WTC11 (cell line): ENCODE measurements around the gene EPC1. TPM values are rescaled to one million over a fixed set of nuclear protein-coding genes. Genes with fewer than 3 reads are reported as not detected.

Experiments used
- ATAC-seq: fragments of 200-7000 bp; cut with Tn5 transposase; 2 replicates; pipeline ENCODE4 v1.10.0; 2021; ENCODE audit warnings: mild to moderate bottlenecking, moderate library complexity
- CTCF ChIA-PET: fragments of 300-600 bp; sonication (Branson Sonifier 250); formaldehyde crosslinking; loops from one replicate; lab custom pipeline; 2021; ENCODE audit warnings: antibody characterized with exemption; lab: Charles Lee
- POLR2A ChIA-PET: fragments of 350-600 bp; sonication (Branson Sonifier 250); formaldehyde crosslinking; loops from one replicate; lab custom pipeline; 2021; ENCODE audit warnings: antibody characterized with exemption; lab: Charles Lee
- DNase-seq: peaks from one replicate; pipeline ENCODE4 v3.0.0; 2021; ENCODE audit warnings: low spot score
- H3K27ac Mint-ChIP-seq: 2 replicates; pipeline ENCODE4 v1.8.0; 2021; ENCODE audit warnings: mixed read lengths
- H3K27me3 Mint-ChIP-seq: 2 replicates; pipeline ENCODE4 v1.8.0; 2021; ENCODE audit warnings: low read depth, mild to moderate bottlenecking, moderate library complexity, mixed read lengths
- H3K36me3 Mint-ChIP-seq: 2 replicates; pipeline ENCODE4 v1.8.0; 2021; ENCODE audit warnings: mixed read lengths
- H3K4me1 Mint-ChIP-seq: 2 replicates; pipeline ENCODE4 v1.8.0; 2022; ENCODE audit warnings: mixed read lengths
- H3K4me3 Mint-ChIP-seq: 2 replicates; pipeline ENCODE4 v1.8.0; 2021; ENCODE audit warnings: mild to moderate bottlenecking, moderate library complexity, mixed read lengths
- H3K9me3 Mint-ChIP-seq: 2 replicates; pipeline ENCODE4 v1.8.0; 2021; ENCODE audit warnings: mixed read lengths
- CREM ChIP-seq: sonication (generic); formaldehyde crosslinking; IDR thresholded peaks from 2 replicates; pipeline ENCODE4 v1.8.1; 2022; ENCODE audit warnings: mild to moderate bottlenecking, missing genetic modification reagents, moderate library complexity
- EMX1 ChIP-seq: fragments of 250-450 bp; sonication (Bioruptor Pico); IDR thresholded peaks from 2 replicates; pipeline ENCODE4 v1.8.0; 2021; ENCODE audit warnings: mild to moderate bottlenecking
- FOXK1 ChIP-seq: sonication (generic); formaldehyde crosslinking; IDR thresholded peaks from 2 replicates; pipeline ENCODE4 v1.8.0; 2022; ENCODE audit warnings: mild to moderate bottlenecking, moderate library complexity, missing genetic modification reagents
- GTF2I ChIP-seq: fragments of 250-450 bp; sonication (Bioruptor Pico); conservative IDR thresholded peaks from 2 replicates; pipeline ENCODE4 v1.4.0; 2021; ENCODE audit warnings: mild to moderate bottlenecking
- IRF2 ChIP-seq: sonication (generic); formaldehyde crosslinking; IDR thresholded peaks from 2 replicates; pipeline ENCODE4 v1.8.0; 2022; ENCODE audit warnings: low read depth, missing genetic modification reagents, borderline replicate concordance
- JUN ChIP-seq: sonication (generic); formaldehyde crosslinking; IDR thresholded peaks from 2 replicates; pipeline ENCODE4 v1.8.0; 2023; ENCODE audit warnings: mild to moderate bottlenecking, missing genetic modification reagents
- KAT7 ChIP-seq: sonication (generic); formaldehyde crosslinking; IDR thresholded peaks from 2 replicates; pipeline ENCODE4 v1.8.1; 2023; ENCODE audit warnings: missing genetic modification reagents, mild to moderate bottlenecking, borderline replicate concordance
- NFATC4 ChIP-seq: fragments of 250-450 bp; sonication (Bioruptor Pico); IDR thresholded peaks from 2 replicates; pipeline ENCODE4 v1.9.0; 2021; ENCODE audit warnings: mild to moderate bottlenecking
- RORB ChIP-seq: fragments of 250-450 bp; sonication (Bioruptor Pico); IDR thresholded peaks from 2 replicates; pipeline ENCODE4 v1.9.0; 2021; ENCODE audit warnings: mild to moderate bottlenecking
- SMAD4 ChIP-seq: sonication (generic); formaldehyde crosslinking; IDR thresholded peaks from 2 replicates; pipeline ENCODE4 v1.8.0; 2022; ENCODE audit warnings: mild to moderate bottlenecking, missing genetic modification reagents
- ZMAT4 ChIP-seq: fragments of 250-450 bp; sonication (Bioruptor Pico); IDR thresholded peaks from 2 replicates; pipeline ENCODE4 v1.9.0; 2021; ENCODE audit warnings: mild to moderate bottlenecking
- ZNF219 ChIP-seq: sonication (generic); formaldehyde crosslinking; IDR thresholded peaks from 2 replicates; pipeline ENCODE4 v1.8.0; 2023; ENCODE audit warnings: missing genetic modification reagents, mild to moderate bottlenecking, borderline replicate concordance
- ZNF416 ChIP-seq: fragments of 250-450 bp; sonication (Bioruptor Pico); IDR thresholded peaks from 2 replicates; pipeline ENCODE4 v1.9.0; 2021; ENCODE audit warnings: mild to moderate bottlenecking, inconsistent platforms
- ZNF532 ChIP-seq: fragments of 250-450 bp; sonication (Bioruptor Pico); IDR thresholded peaks from 2 replicates; pipeline ENCODE4 v1.9.0; 2021; ENCODE audit warnings: mild to moderate bottlenecking, borderline replicate concordance
- ZNF671 ChIP-seq: fragments of 250-450 bp; sonication (Bioruptor Pico); IDR thresholded peaks from 2 replicates; pipeline ENCODE4 v1.8.0; 2021; ENCODE audit warnings: mild to moderate bottlenecking
- total RNA-seq: library from RNA; stranded (reverse); gene quantifications from 3 replicates; pipeline ENCODE4 v1.2.3, GENCODE V29; 2021

EPC1 gene
- total RNA-seq, 1 experiment from 2014 or later = 22.5 TPM

GRCh38 chr10:32266566-32266965 is 80.4 kb downstream of the EPC1 start:
- peak overlapping the region; percentile 89 for H3K27ac Mint-ChIP-seq
- no peak for ATAC-seq
- H3K9me3 Mint-ChIP-seq = no peaks in the 10 kb centered on the region
- CTCF ChIA-PET = interaction anchor here (0.9 to 1.7 kb wide), 5 partner anchors 10 to 262 kb away, joined by 3 to 16 read pairs (median 5); no protein-coding TSS in a partner anchor
- POLR2A ChIA-PET = interaction anchor here (0.6 kb wide), 1 partner anchor 335 kb away, joined by 3 read pairs; no protein-coding TSS in a partner anchor
- no peak for DNase-seq
- peaks cover 24% of the 10 kb centered on the region for H3K36me3 Mint-ChIP-seq
- TF ChIP-seq CREM (CRISPR knock-in tag) (no peak), ZMAT4 (CRISPR knock-in tag) (no peak), ZNF532 (no peak), KAT7 (CRISPR knock-in tag) (no peak)
- H3K4me3 Mint-ChIP-seq = peak overlapping the region; percentile 40
- H3K27me3 Mint-ChIP-seq = no peaks in the 10 kb centered on the region
- H3K4me1 Mint-ChIP-seq = peaks cover 39% of the 10 kb centered on the region

- H3K4me1 Mint-ChIP-seq = peaks cover 39% of the 10 kb centered on the region
- DNase-seq (no peak), ATAC-seq (no peak)
- no peaks in the 10 kb centered on the region for H3K27me3 Mint-ChIP-seq
- H3K4me3 Mint-ChIP-seq = no peak overlapping the region
- peaks cover 16% of the 10 kb centered on the region for H3K36me3 Mint-ChIP-seq
- H3K9me3 Mint-ChIP-seq = no peaks in the 10 kb centered on the region
- ChIA-PET POLR2A (no interaction called here), CTCF (interaction anchor here (1.2 to 1.7 kb wide), 2 partner anchors 9 to 14 kb away, joined by 3 to 16 read pairs; no protein-coding TSS in a partner anchor)
- no peak for TF ChIP-seq ZNF219
- no peak for TF ChIP-seq ZMAT4 (CRISPR knock-in tag)
- TF ChIP-seq IRF2 (CRISPR knock-in tag) = no peak
- no peak for TF ChIP-seq ZNF532
- TF ChIP-seq EMX1 = no peak
- no peak for TF ChIP-seq GTF2I (CRISPR knock-in tag)
- TF ChIP-seq CREM (CRISPR knock-in tag) = no peak
- TF ChIP-seq FOXK1 (CRISPR knock-in tag) = no peak
- TF ChIP-seq SMAD4 (CRISPR knock-in tag) = no peak
- no peak overlapping the region for H3K27ac Mint-ChIP-seq
Observed at GRCh38 chr10:32265756-32266155, 81.2 kb downstream of the EPC1 start.

- no peak for DNase-seq
- Mint-ChIP-seq H3K36me3 (peaks cover 5% of the 10 kb centered on the region), H3K27me3 (no peaks in the 10 kb centered on the region), H3K4me1 (peaks cover 31% of the 10 kb centered on the region), H3K4me3 (no peak overlapping the region), H3K27ac (no peak overlapping the region), H3K9me3 (no peaks in the 10 kb centered on the region)
- ChIA-PET POLR2A (no interaction called here), CTCF (no interaction called here)
- ATAC-seq = no peak
- no peak for TF ChIP-seq JUN (CRISPR knock-in tag)
- TF ChIP-seq NFATC4 (CRISPR knock-in tag) = no peak
- no peak for TF ChIP-seq ZNF416 (CRISPR knock-in tag)
- no peak for TF ChIP-seq RORB (CRISPR knock-in tag)
- TF ChIP-seq ZNF671 = no peak
Observed at GRCh38 chr10:32263300-32263699, 83.7 kb downstream of the EPC1 start.
